Ectodermal cell (in vitro differentiated cells): Measurements from ENCODE around the gene MAP2K1.
"Not testable (repeated sequence)": the region's sequence is repeated elsewhere in the genome, so short reads cannot be mapped to it uniquely, and the experiment has no call there.

Experiments
- H3K27ac ChIP-seq: 2 replicates; pipeline ENCODE4 v1.7.0; 2013; ENCODE audit warnings: mild to moderate bottlenecking, low read depth, low read length; ENCODE audit not compliant: insufficient read depth, poor library complexity, severe bottlenecking
- H3K27me3 ChIP-seq: 2 replicates; pipeline ENCODE4 v1.7.0; 2013; ENCODE audit warnings: mild to moderate bottlenecking, low read length; ENCODE audit not compliant: insufficient read depth, control insufficient read depth, poor library complexity, severe bottlenecking
- H3K36me3 ChIP-seq: one replicate; pipeline ENCODE4 v1.7.0; 2013; ENCODE audit warnings: low read length; ENCODE audit not compliant: control insufficient read depth, insufficient read depth
- H3K4me1 ChIP-seq: one replicate; pipeline ENCODE4 v1.7.0; 2013; ENCODE audit warnings: low read length; ENCODE audit not compliant: control insufficient read depth, insufficient read depth
- H3K4me3 ChIP-seq: 2 replicates; pipeline ENCODE4 v1.7.0; 2013; ENCODE audit warnings: low read depth, low read length, control low read depth; ENCODE audit not compliant: insufficient read depth
- H3K9me3 ChIP-seq: 2 replicates; pipeline ENCODE4 v1.7.0; 2013; ENCODE audit warnings: mild to moderate bottlenecking, low read length, moderate library complexity; ENCODE audit not compliant: control insufficient read depth
- WGBS, 2 experiments: methylation state at CpG; one replicate each; pipeline ENCODE4 v1.1.7; 2013; ENCODE audit warnings: missing lambda C conversion rate in 2 of 2; 5-methylcytosine and 5-hydroxymethylcytosine counted together

Gene MAP2K1

DNA sequence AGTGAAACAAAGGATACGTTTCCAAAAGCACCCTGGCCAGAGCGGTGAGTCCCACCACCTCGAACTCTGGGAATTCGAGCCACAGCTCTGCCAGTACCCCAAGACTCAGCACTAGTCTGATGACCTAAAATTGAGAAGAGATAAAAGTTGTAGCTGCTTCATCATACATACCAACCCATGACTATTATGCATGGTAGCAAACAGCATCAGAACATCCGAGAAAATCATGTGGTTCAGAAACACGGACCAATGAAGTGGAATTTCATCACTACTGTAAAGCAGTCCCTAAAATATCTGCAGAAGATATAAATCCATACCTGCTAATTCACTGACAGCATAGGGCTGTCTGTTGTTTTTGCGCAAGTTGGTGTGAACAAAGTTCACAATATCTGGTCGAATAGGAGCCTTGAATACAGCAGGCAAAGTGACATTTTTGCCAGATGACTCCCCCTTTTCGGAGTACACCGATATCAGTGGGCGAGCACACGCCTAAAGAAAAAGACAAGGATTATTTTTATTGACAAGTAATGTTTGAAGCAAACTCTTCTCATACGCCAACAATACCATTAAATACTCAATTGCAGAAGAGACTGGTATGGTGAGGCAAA is 116.4 kb downstream of the MAP2K1 start:
- peaks cover 42% of the 10 kb centered on the region for H3K36me3 ChIP-seq
- peaks cover 12% of the 10 kb centered on the region for H3K4me1 ChIP-seq
- H3K27ac ChIP-seq, H3K27me3 ChIP-seq, H3K9me3 ChIP-seq: not testable (repeated sequence)
- peak overlapping the region; percentile 81 for H3K4me3 ChIP-seq
- WGBS, 2 experiments = 64 to 73% methylated on average over 13 of the region's 13 CpGs

DNA sequence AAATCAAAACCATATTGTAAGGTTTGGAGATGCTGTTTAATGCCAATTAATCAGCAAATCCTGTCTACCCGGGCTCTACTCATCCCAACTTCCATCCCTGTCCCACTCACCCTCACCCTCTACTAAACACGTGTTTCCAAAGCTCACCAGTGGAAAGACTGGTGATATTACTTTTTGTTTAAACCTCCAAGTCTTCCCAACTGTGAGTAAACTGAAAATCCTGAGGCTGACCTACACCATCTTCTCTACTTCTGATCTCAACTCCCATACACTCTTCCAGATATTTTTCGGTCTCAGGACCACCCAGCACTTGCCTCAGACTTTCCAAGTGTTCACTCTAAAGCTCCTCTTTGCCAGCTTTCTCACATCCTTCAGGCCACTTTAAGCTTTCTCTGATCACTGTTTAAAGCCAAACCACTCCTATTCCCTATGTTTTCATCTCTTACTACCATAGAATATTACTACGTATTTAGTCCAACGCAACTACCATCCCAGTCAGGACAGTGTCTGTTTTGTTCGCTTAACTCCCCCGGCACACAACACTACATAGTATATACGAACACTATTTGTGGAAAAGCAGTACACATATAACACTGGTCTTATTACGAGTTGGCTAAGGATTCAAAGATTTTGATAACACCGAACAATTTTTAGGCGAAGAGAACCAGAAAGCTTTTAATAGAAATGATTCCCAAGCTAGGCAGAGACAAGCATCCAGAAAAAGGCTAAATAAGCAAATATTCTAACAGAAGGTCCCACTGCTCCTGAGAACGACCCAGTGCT is 117.3 kb downstream of the MAP2K1 start:
- peak overlapping the region; percentile 81 for H3K4me3 ChIP-seq
- H3K27me3 ChIP-seq = no peaks in the 10 kb centered on the region
- H3K27ac ChIP-seq = no peak overlapping the region
- 1 to 2% methylated on average over 12 of the region's 12 CpGs for WGBS, 2 experiments
- no peaks in the 10 kb centered on the region for H3K9me3 ChIP-seq
- H3K36me3 ChIP-seq = peaks cover 34% of the 10 kb centered on the region
- H3K4me1 ChIP-seq = peaks cover 12% of the 10 kb centered on the region

DNA sequence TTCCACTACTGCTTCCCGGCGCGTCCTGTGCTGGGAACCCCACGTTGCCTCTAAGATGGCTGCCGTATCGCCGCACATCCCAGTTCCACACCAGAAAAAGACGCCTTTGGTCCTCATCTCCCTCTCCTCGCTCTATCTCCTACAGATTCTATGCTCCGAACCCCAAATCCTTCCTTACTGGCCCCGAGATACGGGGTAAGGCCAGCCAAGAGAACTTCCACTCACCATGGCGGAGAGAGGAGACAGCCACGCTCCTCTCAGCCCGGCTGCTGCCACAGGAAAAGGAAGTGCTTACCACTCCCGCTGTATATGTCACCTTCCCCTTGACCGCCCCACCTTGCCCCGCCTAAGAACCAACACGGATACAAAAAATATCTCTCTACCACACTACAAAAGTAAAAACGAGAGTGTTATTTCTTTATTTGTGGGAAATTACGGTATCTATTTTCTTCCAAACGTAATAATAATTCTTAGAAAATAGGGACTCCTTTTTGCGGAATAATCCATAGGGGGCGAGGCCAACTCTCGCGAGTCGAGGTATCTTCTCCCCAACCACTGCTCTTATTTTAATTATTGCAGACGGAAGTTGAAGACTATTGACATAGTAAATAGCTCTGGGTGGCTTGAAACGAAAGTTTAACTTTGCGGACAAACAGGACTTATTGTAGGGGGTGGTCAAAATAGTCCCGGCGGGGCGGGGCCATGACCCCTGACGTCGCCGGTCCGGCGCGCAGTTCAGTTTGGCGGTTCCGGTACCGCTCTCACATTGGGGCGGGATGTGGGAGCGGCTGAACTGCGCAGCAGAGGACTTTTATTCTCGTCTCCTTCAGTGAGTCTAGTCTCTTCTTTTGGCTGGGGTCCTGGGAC is 118.1 kb downstream of the MAP2K1 start, which contains the start of the genes RPL4 and ZWILCH:
TSS of gene RPL4 (minus strand) at position 293 of the 867 bp plus-strand sequence. CDS start at position 228, 65 bp downstream.
TSS of gene ZWILCH (plus strand) at position 764 of the 867 bp plus-strand sequence. CDS start at position 777, 13 bp downstream.
- peaks cover 12% of the 10 kb centered on the region for H3K4me1 ChIP-seq
- WGBS, 2 experiments = 0% methylated on average over 41 to 45 of the region's 46 CpGs
- peak within 1 kb of the TSS; percentile 47 for H3K27ac ChIP-seq
- peaks cover 26% of the 10 kb centered on the region for H3K36me3 ChIP-seq
- H3K27me3 ChIP-seq = no peaks in the 10 kb centered on the region
- H3K9me3 ChIP-seq = no peaks in the 10 kb centered on the region
- H3K4me3 ChIP-seq = peak within 1 kb of the TSS; percentile 81

- peak overlapping the region; percentile 81 for H3K4me3 ChIP-seq
- H3K27ac ChIP-seq = peak overlapping the region; percentile 47
- WGBS, 2 experiments = 1% methylated on average over 13 of the region's 13 CpGs
- H3K9me3 ChIP-seq = no peaks in the 10 kb centered on the region
- peaks cover 12% of the 10 kb centered on the region for H3K4me1 ChIP-seq
- no peaks in the 10 kb centered on the region for H3K27me3 ChIP-seq
- H3K36me3 ChIP-seq = peaks cover 20% of the 10 kb centered on the region
Measured at GRCh38 chr15:66505430-66505811, 118.7 kb downstream of the MAP2K1 start.

GRCh38 chr15:66505818-66506217 is 119.1 kb downstream of the MAP2K1 start:
- Histone ChIP-seq H3K9me3 (no peaks in the 10 kb centered on the region), H3K27ac (no peak overlapping the region), H3K27me3 (no peaks in the 10 kb centered on the region), H3K4me3 (peak overlapping the region; percentile 81), H3K4me1 (peaks cover 12% of the 10 kb centered on the region), H3K36me3 (peaks cover 16% of the 10 kb centered on the region)
- WGBS, 2 experiments = 69 to 77% methylated on average over 4 of the region's 4 CpGs

- 98% methylated on average over 2 to 3 of the region's 3 CpGs for WGBS, 2 experiments
- no peaks in the 10 kb centered on the region for H3K36me3 ChIP-seq
- H3K4me3 ChIP-seq = no peak overlapping the region
- no peak overlapping the region for H3K27ac ChIP-seq
- H3K27me3 ChIP-seq = no peaks in the 10 kb centered on the region
- H3K9me3 ChIP-seq = no peaks in the 10 kb centered on the region
- peaks cover 2% of the 10 kb centered on the region for H3K4me1 ChIP-seq
Measured at GRCh38 chr15:66508293-66508883, 121.7 kb downstream of the MAP2K1 start.

- Histone ChIP-seq H3K36me3 (peaks cover 6% of the 10 kb centered on the region), H3K4me3 (no peak overlapping the region), H3K9me3 (no peaks in the 10 kb centered on the region), H3K4me1 (no peaks in the 10 kb centered on the region), H3K27me3 (no peaks in the 10 kb centered on the region), H3K27ac (no peak overlapping the region)
- 94% methylated on average over 3 of the region's 3 CpGs for WGBS, 2 experiments
Measured at GRCh38 chr15:66514586-66514985, 127.9 kb downstream of the MAP2K1 start.

- H3K4me1 ChIP-seq = no peaks in the 10 kb centered on the region
- no peak overlapping the region for H3K4me3 ChIP-seq
- H3K9me3 ChIP-seq = no peaks in the 10 kb centered on the region
- H3K27me3 ChIP-seq = no peaks in the 10 kb centered on the region
- H3K36me3 ChIP-seq = peaks cover 10% of the 10 kb centered on the region
- WGBS, 2 experiments = 92% methylated on average over 2 of the region's 2 CpGs
- no peak overlapping the region for H3K27ac ChIP-seq
Measured at GRCh38 chr15:66515901-66516322, 129.2 kb downstream of the MAP2K1 start.

DNA sequence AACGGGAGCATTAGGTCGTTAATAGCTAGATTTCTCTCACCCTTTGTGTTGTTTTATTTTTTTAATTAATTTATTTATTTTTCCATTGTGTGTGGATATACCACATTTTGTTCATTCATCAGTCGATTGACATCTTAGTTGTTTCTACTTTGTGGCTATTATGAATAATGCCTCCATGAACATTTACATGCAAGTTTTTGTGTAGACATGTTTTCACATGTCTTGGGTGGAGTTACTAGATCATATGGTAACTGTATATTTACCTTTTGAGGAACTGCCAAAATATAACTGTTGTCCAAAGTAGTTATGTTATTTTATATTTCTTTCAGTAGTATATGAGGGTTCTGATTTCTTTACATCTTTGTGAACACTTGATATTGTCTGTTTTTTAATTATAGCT is 137.2 kb downstream of the MAP2K1 start:
- no peaks in the 10 kb centered on the region for H3K27me3 ChIP-seq
- peaks cover 8% of the 10 kb centered on the region for H3K36me3 ChIP-seq
- 90% methylated on average over 3 of the region's 3 CpGs; no CpG with 5 or more reads in 1 of the 2 experiments for WGBS, 2 experiments
- no peaks in the 10 kb centered on the region for H3K9me3 ChIP-seq
- no peak overlapping the region for H3K27ac ChIP-seq
- H3K4me3 ChIP-seq = no peak overlapping the region
- no peaks in the 10 kb centered on the region for H3K4me1 ChIP-seq
